Mesendoderm (in vitro differentiated cells): Measurements from ENCODE around the gene PAX9.
A peak's percentile ranks its signal among the peaks of the same experiment; 100 is the strongest.

Source experiments
- DNase-seq: peaks from one replicate; pipeline ENCODE4 v3.0.0; 2013
- H2AK5ac ChIP-seq: 2 replicates; pipeline ENCODE4 v1.6.1; 2013; ENCODE audit warnings: low read length, inconsistent platforms
- H2BK120ac ChIP-seq: 2 replicates; pipeline ENCODE4 v1.6.1; 2013; ENCODE audit warnings: low read depth, mild to moderate bottlenecking, low read length, moderate library complexity, mixed read lengths
- H2BK15ac ChIP-seq: replicated peaks from 2 replicates; pipeline ENCODE4 v1.6.1; 2013; ENCODE audit warnings: low read depth, mild to moderate bottlenecking, moderate library complexity
- H2BK5ac ChIP-seq: 2 replicates; pipeline ENCODE4 v1.6.1; 2013; ENCODE audit warnings: low read length, inconsistent platforms
- H3K18ac ChIP-seq: 2 replicates; pipeline ENCODE4 v1.6.1; 2013; ENCODE audit warnings: mild to moderate bottlenecking, low read length, mixed read lengths
- H3K23ac ChIP-seq: one replicate; pipeline ENCODE4 v1.6.1; 2013; ENCODE audit warnings: low read length
- H3K27ac ChIP-seq: 2 replicates; pipeline ENCODE4 v1.5.1; 2013; ENCODE audit warnings: low read depth, mild to moderate bottlenecking, inconsistent platforms, low read length, moderate library complexity
- H3K27me3 ChIP-seq: 2 replicates; pipeline ENCODE4 v1.6.1; 2013; ENCODE audit warnings: low read length, control low read depth, mild to moderate bottlenecking, inconsistent platforms; ENCODE audit not compliant: insufficient read depth, poor library complexity
- H3K36me3 ChIP-seq: 2 replicates; pipeline ENCODE4 v1.6.1; 2013; ENCODE audit warnings: low read length, inconsistent platforms; ENCODE audit not compliant: control insufficient read depth, insufficient read depth
- H3K4ac ChIP-seq: one replicate; pipeline ENCODE4 v1.6.1; 2013; ENCODE audit warnings: low read depth, mild to moderate bottlenecking, low read length, moderate library complexity
- H3K4me1 ChIP-seq: 2 replicates; pipeline ENCODE4 v1.6.1; 2013; ENCODE audit warnings: low read depth, low read length, inconsistent platforms; ENCODE audit not compliant: control insufficient read depth
- H3K4me2 ChIP-seq: 2 replicates; pipeline ENCODE4 v1.6.1; 2013; ENCODE audit warnings: low read length
- H3K4me3 ChIP-seq: 2 replicates; pipeline ENCODE4 v1.5.1; 2013; ENCODE audit warnings: mild to moderate bottlenecking, low read length
- H3K56ac ChIP-seq: one replicate; pipeline ENCODE4 v1.6.1; 2013; ENCODE audit warnings: low read length
- H3K79me1 ChIP-seq: 2 replicates; pipeline ENCODE4 v1.6.1; 2013; ENCODE audit warnings: low read length, inconsistent platforms
- H3K79me2 ChIP-seq: 2 replicates; pipeline ENCODE4 v1.6.1; 2013; ENCODE audit warnings: mild to moderate bottlenecking, low read length; ENCODE audit not compliant: control insufficient read depth, insufficient read depth
- H3K9ac ChIP-seq: 2 replicates; pipeline ENCODE4 v1.6.1; 2013; ENCODE audit warnings: low read length, inconsistent platforms
- H4K5ac ChIP-seq: one replicate; pipeline ENCODE4 v1.6.1; 2013; ENCODE audit warnings: low read length
- H4K8ac ChIP-seq: one replicate; pipeline ENCODE4 v1.6.1; 2013; ENCODE audit warnings: low read depth, mild to moderate bottlenecking, control low read depth, low read length, moderate library complexity
- WGBS: extraction: QIAGEN DNeasy Blood & Tissue Kit; methylation state at CpG from one replicate; pipeline ENCODE4 v1.1.7; 2013; ENCODE audit warnings: low lambda C conversion rate, missing lambda C conversion rate; ENCODE audit not compliant: insufficient coverage; ENCODE audit errors: extremely low coverage; 5-methylcytosine and 5-hydroxymethylcytosine counted together

The PAX9 gene

DNA sequence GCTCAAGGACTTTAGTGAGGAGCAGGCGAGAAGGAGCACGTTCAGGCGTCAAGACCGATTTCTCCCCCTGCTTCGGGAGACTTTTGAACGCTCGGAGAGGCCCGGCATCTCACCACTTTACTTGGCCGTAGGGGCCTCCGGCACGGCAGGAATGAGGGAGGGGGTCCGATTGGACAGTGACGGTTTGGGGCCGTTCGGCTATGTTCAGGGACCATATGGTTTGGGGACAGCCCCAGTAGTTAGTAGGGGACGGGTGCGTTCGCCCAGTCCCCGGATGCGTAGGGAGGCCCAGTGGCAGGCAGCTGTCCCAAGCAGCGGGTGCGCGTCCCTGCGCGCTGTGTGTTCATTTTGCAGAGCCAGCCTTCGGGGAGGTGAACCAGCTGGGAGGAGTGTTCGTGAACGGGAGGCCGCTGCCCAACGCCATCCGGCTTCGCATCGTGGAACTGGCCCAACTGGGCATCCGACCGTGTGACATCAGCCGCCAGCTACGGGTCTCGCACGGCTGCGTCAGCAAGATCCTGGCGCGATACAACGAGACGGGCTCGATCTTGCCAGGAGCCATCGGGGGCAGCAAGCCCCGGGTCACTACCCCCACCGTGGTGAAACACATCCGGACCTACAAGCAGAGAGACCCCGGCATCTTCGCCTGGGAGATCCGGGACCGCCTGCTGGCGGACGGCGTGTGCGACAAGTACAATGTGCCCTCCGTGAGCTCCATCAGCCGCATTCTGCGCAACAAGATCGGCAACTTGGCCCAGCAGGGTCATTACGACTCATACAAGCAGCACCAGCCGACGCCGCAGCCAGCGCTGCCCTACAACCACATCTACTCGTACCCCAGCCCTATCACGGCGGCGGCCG is 1.1 kb downstream of the PAX9 start:
- H2BK5ac ChIP-seq = no peak overlapping the region
- DNase-seq = peak; percentile 68
- peak overlapping the region; percentile 53 for H3K9ac ChIP-seq
- no peak overlapping the region for H4K5ac ChIP-seq
- no peak overlapping the region for H2BK120ac ChIP-seq
- H3K4me2 ChIP-seq = peak overlapping the region; percentile 89
- H3K18ac ChIP-seq = no peak overlapping the region
- peaks cover 67% of the 10 kb centered on the region for H3K27me3 ChIP-seq
- H3K27ac ChIP-seq = no peak overlapping the region
- no CpG with 5 or more reads among the region's 71 CpGs for WGBS
- no peaks in the 10 kb centered on the region for H3K79me1 ChIP-seq
- peaks cover 2% of the 10 kb centered on the region for H3K4me1 ChIP-seq
- H4K8ac ChIP-seq = no peak overlapping the region
- no peak overlapping the region for H2AK5ac ChIP-seq
- H3K4ac ChIP-seq = no peak overlapping the region
- H3K36me3 ChIP-seq = no peaks in the 10 kb centered on the region
- H3K4me3 ChIP-seq = peak overlapping the region; percentile 22
- H2BK15ac ChIP-seq = no peak overlapping the region
- H3K56ac ChIP-seq = peak overlapping the region; percentile 76
- H3K23ac ChIP-seq = peak overlapping the region; percentile 37
- H3K79me2 ChIP-seq = no peaks in the 10 kb centered on the region

DNA sequence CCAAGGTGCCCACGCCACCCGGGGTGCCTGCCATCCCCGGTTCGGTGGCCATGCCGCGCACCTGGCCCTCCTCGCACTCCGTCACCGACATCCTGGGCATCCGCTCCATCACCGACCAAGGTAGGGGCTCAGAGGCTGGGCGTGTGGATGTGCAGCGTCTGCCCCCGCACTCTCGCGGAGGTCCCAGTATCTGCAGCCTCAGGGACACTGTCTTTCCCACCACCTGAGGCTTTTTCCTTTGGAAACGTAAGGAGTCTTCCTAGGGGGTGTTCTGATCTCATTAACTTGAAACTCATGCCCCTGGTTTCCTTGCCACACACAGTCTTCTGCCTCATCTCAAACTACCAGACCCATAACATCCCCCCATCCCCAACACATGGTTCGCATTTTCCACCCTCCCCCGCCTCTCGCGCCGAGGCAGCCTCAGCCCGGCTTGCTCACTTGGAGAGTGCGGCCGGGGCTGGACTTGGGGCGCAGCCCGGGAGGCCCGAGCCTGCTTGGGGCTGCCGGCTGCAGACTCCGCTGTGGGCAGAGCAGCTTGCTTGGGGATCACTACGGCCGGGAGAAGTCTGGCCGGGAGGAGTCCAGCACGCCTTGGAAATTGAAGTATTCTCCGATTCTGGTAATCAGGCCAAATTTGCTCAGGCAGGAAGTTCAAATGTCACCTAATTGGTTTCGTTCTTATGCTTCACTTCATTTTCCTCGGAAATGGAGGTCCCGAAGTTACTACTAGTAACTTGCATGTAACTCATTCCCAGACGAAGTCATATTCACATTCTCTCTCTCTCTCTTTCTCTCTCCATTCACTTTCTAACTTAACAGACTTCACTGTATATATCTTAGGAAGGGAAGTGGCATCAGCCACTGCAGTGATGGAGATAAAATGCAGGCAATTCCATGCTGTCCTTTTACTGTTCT is 2.0 kb downstream of the PAX9 start:
- no peak overlapping the region for H3K27ac ChIP-seq
- H3K56ac ChIP-seq = peak overlapping the region; percentile 76
- WGBS = no CpG with 5 or more reads among the region's 39 CpGs
- peaks cover 58% of the 10 kb centered on the region for H3K27me3 ChIP-seq
- H3K4ac ChIP-seq = no peak overlapping the region
- peak overlapping the region; percentile 89 for H3K4me2 ChIP-seq
- no peak overlapping the region for H2BK5ac ChIP-seq
- H3K79me2 ChIP-seq = no peaks in the 10 kb centered on the region
- no peak overlapping the region for H3K4me3 ChIP-seq
- H3K36me3 ChIP-seq = no peaks in the 10 kb centered on the region
- H2BK120ac ChIP-seq = no peak overlapping the region
- H3K9ac ChIP-seq = no peak overlapping the region
- H4K8ac ChIP-seq = no peak overlapping the region
- no peaks in the 10 kb centered on the region for H3K79me1 ChIP-seq
- H3K18ac ChIP-seq = no peak overlapping the region
- peak; percentile 28 for DNase-seq
- peaks cover 2% of the 10 kb centered on the region for H3K4me1 ChIP-seq
- no peak overlapping the region for H2BK15ac ChIP-seq
- no peak overlapping the region for H4K5ac ChIP-seq
- no peak overlapping the region for H2AK5ac ChIP-seq
- peak overlapping the region; percentile 3 for H3K23ac ChIP-seq

DNA sequence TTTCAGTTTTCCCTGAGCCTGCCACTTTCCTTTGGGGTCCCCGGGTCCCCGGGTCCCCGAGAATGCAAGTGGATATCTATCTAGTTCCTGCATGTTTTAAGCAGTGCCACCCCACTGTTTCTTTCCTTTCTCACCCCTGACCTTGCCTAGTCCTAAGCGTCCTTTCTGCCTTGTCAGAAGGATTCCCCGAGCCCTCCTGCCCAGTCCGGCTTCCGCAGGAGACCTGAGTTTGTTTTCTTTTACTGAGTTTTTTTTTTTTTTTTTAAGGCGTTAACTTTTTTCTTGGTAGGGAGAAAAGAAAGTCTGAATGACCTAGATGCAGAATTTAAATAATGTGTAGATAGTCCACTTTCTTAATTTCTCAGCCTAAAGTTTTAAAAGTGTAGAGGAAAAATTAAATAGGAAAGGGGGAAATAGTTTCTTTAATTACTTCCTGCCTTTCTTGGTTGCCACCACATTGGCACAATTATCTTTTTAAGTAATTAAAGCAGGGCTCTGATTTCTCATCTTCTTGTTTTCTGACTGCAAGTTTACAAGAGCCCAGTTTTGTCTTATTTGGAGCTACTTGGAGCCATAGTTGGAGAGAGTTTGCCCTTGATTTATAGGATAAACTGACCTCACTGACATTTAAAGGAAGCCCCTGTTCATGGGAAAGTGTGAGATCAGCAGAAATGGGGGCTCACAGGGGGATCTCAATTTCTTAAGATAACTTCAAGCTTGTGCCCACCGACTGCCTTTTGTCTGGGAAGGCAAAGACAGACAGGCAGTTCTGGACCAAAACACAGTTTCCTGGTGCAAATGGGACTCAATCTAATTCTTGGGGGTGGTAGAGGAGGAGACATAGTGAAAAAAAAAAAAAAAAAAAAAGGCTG is 2.9 kb downstream of the PAX9 start:
- Histone ChIP-seq H3K9ac (no peak overlapping the region), H3K27ac (no peak overlapping the region), H3K4me1 (peaks cover 2% of the 10 kb centered on the region), H3K56ac (no peak overlapping the region), H3K18ac (no peak overlapping the region), H2BK5ac (no peak overlapping the region), H3K79me1 (no peaks in the 10 kb centered on the region), H2BK120ac (no peak overlapping the region), H2BK15ac (no peak overlapping the region), H3K27me3 (peaks cover 49% of the 10 kb centered on the region), H3K4me3 (no peak overlapping the region), H4K8ac (no peak overlapping the region), H3K23ac (no peak overlapping the region), H3K4me2 (no peak overlapping the region), H3K36me3 (no peaks in the 10 kb centered on the region), H3K79me2 (no peaks in the 10 kb centered on the region), H3K4ac (no peak overlapping the region), H4K5ac (no peak overlapping the region), H2AK5ac (no peak overlapping the region)
- WGBS = no CpG with 5 or more reads among the region's 9 CpGs
- no peak for DNase-seq

DNA sequence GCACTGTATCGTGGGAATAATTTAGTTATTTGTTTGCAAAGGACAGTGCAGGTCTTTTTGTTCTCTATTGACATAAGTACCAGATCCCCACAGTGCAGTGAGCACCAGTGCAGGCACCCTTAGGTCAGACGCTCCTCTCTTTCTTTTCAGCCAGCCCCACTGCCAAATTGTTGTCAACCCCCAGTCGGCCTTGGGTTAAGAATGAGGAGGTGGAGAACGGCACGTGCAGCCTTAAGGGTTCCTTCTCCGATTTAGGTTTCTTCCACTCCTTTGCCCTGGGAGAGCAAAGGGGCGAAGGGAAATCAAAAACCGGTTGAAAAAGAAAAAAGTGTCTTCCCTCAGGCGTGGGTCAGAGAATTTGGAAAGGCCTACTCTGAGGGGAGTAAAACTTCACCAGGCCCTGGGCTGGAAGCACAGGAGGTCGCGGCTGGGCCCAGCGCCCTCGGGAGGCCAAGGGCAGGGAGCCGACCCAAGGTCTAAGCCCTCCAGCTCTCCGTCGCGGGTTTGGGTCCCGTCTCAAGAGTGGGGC is 4.3 kb downstream of the PAX9 start:
- Histone ChIP-seq H3K4me1 (peaks cover 2% of the 10 kb centered on the region), H3K4me2 (peak overlapping the region; percentile 90), H4K5ac (no peak overlapping the region), H3K18ac (no peak overlapping the region), H3K56ac (peak overlapping the region; percentile 81), H3K9ac (peak overlapping the region; percentile 53), H3K4me3 (no peak overlapping the region), H2BK5ac (no peak overlapping the region), H3K79me1 (no peaks in the 10 kb centered on the region), H2BK120ac (no peak overlapping the region), H3K36me3 (no peaks in the 10 kb centered on the region), H4K8ac (no peak overlapping the region), H2AK5ac (no peak overlapping the region), H3K4ac (no peak overlapping the region), H3K23ac (no peak overlapping the region), H2BK15ac (no peak overlapping the region), H3K27me3 (peaks cover 35% of the 10 kb centered on the region), H3K27ac (no peak overlapping the region), H3K79me2 (no peaks in the 10 kb centered on the region)
- DNase-seq = peak; percentile 33
- no CpG with 5 or more reads among the region's 18 CpGs for WGBS
